Measurements from ENCODE around the gene SREBF1.

DNA sequence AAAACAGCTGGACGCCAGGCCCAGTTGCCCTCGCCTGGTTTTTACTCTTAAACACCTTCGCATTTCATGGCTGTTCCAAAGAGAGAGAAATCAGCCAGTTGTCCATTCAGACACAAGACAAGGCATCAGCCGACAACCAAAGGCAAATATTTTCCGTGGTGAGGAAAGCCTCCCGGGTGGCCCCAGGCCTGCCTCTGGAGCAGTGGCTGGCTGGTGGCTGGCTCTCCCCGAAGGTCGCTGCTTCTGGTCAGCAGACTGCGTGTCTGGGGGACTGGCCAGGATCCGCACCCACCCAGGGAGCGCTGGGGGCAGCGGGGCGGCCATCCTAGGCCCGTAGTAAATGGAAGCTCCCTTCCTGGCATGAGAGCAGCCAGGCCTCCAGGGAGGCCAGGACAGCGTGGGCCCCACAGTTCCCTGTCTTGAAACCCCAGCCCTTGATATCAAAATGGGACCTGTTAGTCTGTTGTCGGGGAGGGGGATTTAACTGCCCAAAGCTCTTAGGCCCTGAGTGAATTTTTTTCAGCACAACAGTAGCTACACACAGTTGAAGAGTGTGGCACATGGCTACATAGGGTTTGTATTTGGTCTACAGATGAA is 57.7 kb downstream of the SREBF1 start:
- no peak for TF ChIP-seq POLR2AphosphoS5 (IDR thresholded peaks at IDR 0.05; ENCODE audit: low read depth, low read length)
- TF ChIP-seq SIN3A (conservative IDR thresholded peaks at IDR 0.05 in 1 of 2, IDR thresholded peaks at IDR 0.05 in 1 of 2; ENCODE audit: low read depth in 1 of 2, low read length in 2 of 2), result no peak
- no peak for TF ChIP-seq EZH2 (IDR thresholded peaks at IDR 0.05; ENCODE audit: low read depth, low read length, severe bottlenecking)
- TF ChIP-seq, protein P1, sequence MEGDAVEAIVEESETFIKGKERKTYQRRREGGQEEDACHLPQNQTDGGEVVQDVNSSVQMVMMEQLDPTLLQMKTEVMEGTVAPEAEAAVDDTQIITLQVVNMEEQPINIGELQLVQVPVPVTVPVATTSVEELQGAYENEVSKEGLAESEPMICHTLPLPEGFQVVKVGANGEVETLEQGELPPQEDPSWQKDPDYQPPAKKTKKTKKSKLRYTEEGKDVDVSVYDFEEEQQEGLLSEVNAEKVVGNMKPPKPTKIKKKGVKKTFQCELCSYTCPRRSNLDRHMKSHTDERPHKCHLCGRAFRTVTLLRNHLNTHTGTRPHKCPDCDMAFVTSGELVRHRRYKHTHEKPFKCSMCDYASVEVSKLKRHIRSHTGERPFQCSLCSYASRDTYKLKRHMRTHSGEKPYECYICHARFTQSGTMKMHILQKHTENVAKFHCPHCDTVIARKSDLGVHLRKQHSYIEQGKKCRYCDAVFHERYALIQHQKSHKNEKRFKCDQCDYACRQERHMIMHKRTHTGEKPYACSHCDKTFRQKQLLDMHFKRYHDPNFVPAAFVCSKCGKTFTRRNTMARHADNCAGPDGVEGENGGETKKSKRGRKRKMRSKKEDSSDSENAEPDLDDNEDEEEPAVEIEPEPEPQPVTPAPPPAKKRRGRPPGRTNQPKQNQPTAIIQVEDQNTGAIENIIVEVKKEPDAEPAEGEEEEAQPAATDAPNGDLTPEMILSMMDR (IDR thresholded peaks at IDR 0.05; ENCODE audit: control extremely low read depth in 1 of 3, insufficient read depth in 1 of 3, low read depth in 1 of 3, low read length in 3 of 3), result no peak
- no peak for TF ChIP-seq YY1 (IDR thresholded peaks at IDR 0.05; ENCODE audit: low read depth, low read length)
- TF ChIP-seq RAD21 (IDR thresholded peaks at IDR 0.05 in 1 of 2, conservative IDR thresholded peaks at IDR 0.05 in 1 of 2; ENCODE audit: low read depth in 2 of 2, low read length in 2 of 2), result no peak
- no peak for TF ChIP-seq SIX5 (IDR thresholded peaks at IDR 0.05; ENCODE audit: low read depth, low read length)
- TF ChIP-seq TEAD4 (IDR thresholded peaks at IDR 0.05; ENCODE audit: low read depth, low read length), result no peak
